GM12878 (cell line): ENCODE results near the gene GJA5. TPM values are rescaled to one million over a fixed set of nuclear protein-coding genes. Genes with fewer than 3 reads are reported as not detected.

Experiments used
- ATAC-seq: fragments of 200-7000 bp; cut with Tn5 transposase; 3 replicates; pipeline ENCODE4 v1.9.1; 2020; ENCODE audit warnings: mild to moderate bottlenecking, moderate library complexity
- BruUV-seq: library from RNA; stranded (reverse); fragments of 400-500 nt; replicated peaks from 2 replicates; lab custom pipeline; 2021; lab: Mats Ljungman, UMichigan
- CTCF ChIA-PET: fragments of 300-600 bp; sonication (Branson Sonifier 250); formaldehyde crosslinking; extraction: SDS; loops from one replicate; lab custom pipeline; 2021; ENCODE audit warnings: inconsistent platforms; lab: Yijun Ruan, JAX
- POLR2A ChIA-PET: fragments of 350-600 bp; formaldehyde crosslinking; extraction: SDS; loops from one replicate; lab custom pipeline; 2021; ENCODE audit warnings: inconsistent platforms; lab: Charles Lee
- RAD21 ChIA-PET: fragments of 300-600 bp; sonication (Branson Sonifier 250); formaldehyde crosslinking; loops from one replicate; lab custom pipeline; 2023; ENCODE audit warnings: antibody characterized with exemption; ENCODE audit not compliant: unreplicated experiment; lab: Charles Lee
- SMC1A ChIA-PET: fragments of 300-600 bp; sonication (Branson Sonifier 250); formaldehyde crosslinking; loops from one replicate; lab custom pipeline; 2023; ENCODE audit not compliant: unreplicated experiment, uncharacterized antibody; lab: Charles Lee
- DNase-seq: peaks from one replicate; pipeline ENCODE4 v3.0.0-alpha.2; 2011; ENCODE audit warnings: low read depth, low spot score
- FAIRE-seq: peaks from 3 replicates; lab custom pipeline; 2011; peaks lifted over from hg19 to GRCh38; lab: Jason Lieb, UNC
- H2AFZ ChIP-seq: 2 replicates; pipeline ENCODE4 v1.6.0; 2011; ENCODE audit warnings: low read depth, low read length, control low read depth; ENCODE audit not compliant: control insufficient read depth
- H3K27ac ChIP-seq: 2 replicates; pipeline ENCODE4 v1.5.1; 2011; ENCODE audit warnings: control low read depth; ENCODE audit not compliant: control insufficient read depth, insufficient read depth
- H3K27me3 ChIP-seq, 2 experiments: replicated peaks in 1 of 2; 2 replicates each; pipeline versions ENCODE4 v1.6.0 to v1.6.1; 2011; ENCODE audit warnings: low read length in 1 of 2; ENCODE audit not compliant: control insufficient read depth in 2 of 2, insufficient read depth in 2 of 2
- H3K36me3 ChIP-seq, 2 experiments: 2 replicates each; pipeline ENCODE4 v1.5.1; 2011; ENCODE audit warnings: low read length in 1 of 2; ENCODE audit not compliant: control insufficient read depth in 2 of 2, insufficient read depth in 2 of 2
- H3K4me1 ChIP-seq: 2 replicates; pipeline ENCODE4 v1.6.1; 2011; ENCODE audit warnings: mild to moderate bottlenecking, low read length, moderate library complexity, mixed read lengths; ENCODE audit not compliant: control insufficient read depth, insufficient read depth
- H3K4me2 ChIP-seq: 2 replicates; pipeline ENCODE4 v1.6.0; 2011; ENCODE audit warnings: control low read depth; ENCODE audit not compliant: control insufficient read depth, insufficient read depth
- H3K4me3 ChIP-seq: fragments of 200-600 bp; sonication (generic); 2 replicates; pipeline ENCODE4 v1.5.1; 2016
- H3K79me2 ChIP-seq: 2 replicates; pipeline ENCODE4 v1.6.0; 2011; ENCODE audit warnings: low read length; ENCODE audit not compliant: control insufficient read depth, insufficient read depth
- H3K9ac ChIP-seq: 2 replicates; pipeline ENCODE4 v1.8.0; 2011; ENCODE audit warnings: low read length, control low read depth, mixed read lengths; ENCODE audit not compliant: control insufficient read depth, insufficient read depth
- H3K9me3 ChIP-seq: replicated peaks from 3 replicates; pipeline ENCODE4 v1.5.1; 2011; ENCODE audit warnings: mild to moderate bottlenecking, low read length; ENCODE audit not compliant: control insufficient read depth, insufficient read depth
- H4K20me1 ChIP-seq: 2 replicates; pipeline ENCODE4 v1.6.0; 2011; ENCODE audit not compliant: control insufficient read depth, insufficient read depth
- CTCF ChIP-seq, 3 experiments: IDR thresholded peaks in 2 of 3; conservative IDR thresholded peaks in 1 of 3; 2 replicates each; pipeline ENCODE4 v1.5.1; 2011; ENCODE audit warnings: low read depth in 3 of 3, low read length in 3 of 3, mild to moderate bottlenecking in 3 of 3, control low read depth in 2 of 3, moderate library complexity in 2 of 3, inconsistent platforms in 1 of 3, mixed read lengths in 1 of 3; ENCODE audit not compliant: control insufficient read depth in 2 of 3, insufficient read depth in 1 of 3; ENCODE audit errors: extremely low read depth in 1 of 3
- IRF5 ChIP-seq: fragments of 450-650 bp; IDR thresholded peaks from 2 replicates; pipeline ENCODE4 v1.6.1; 2017; ENCODE audit warnings: borderline replicate concordance
- MTA2 ChIP-seq: fragments of 450-650 bp; IDR thresholded peaks from 2 replicates; pipeline ENCODE4 v1.6.1; 2016; ENCODE audit warnings: low read depth, mild to moderate bottlenecking, moderate library complexity
- SMAD1 ChIP-seq: fragments of 450-650 bp; IDR thresholded peaks from 2 replicates; pipeline ENCODE4 v1.6.1; 2018; ENCODE audit warnings: mild to moderate bottlenecking, low read depth; ENCODE audit not compliant: partially characterized antibody
- ZNF24 ChIP-seq: fragments of 450-650 bp; IDR thresholded peaks from 2 replicates; pipeline ENCODE4 v1.6.1; 2017; ENCODE audit warnings: antibody characterized with exemption, mild to moderate bottlenecking
- WGBS: methylation state at CpG from one replicate; pipeline ENCODE4 v1.1.6; 2016; ENCODE audit warnings: low lambda C conversion rate; ENCODE audit not compliant: insufficient replicate concordance, insufficient coverage; ENCODE audit errors: missing lambda C conversion rate; 5-methylcytosine and 5-hydroxymethylcytosine counted together
- in situ Hi-C: fragments of 300-500 bp; cut with MboI; formaldehyde crosslinking; loops from 9 replicates; pipeline ENCODE4 v1.14.3; 2018; ENCODE audit warnings: mixed read lengths
- intact Hi-C: fragments of 100-400 bp; cut with micrococcal nuclease; formaldehyde crosslinking; loops from one replicate; pipeline ENCODE4 v1.14.2; 2022; ENCODE audit not compliant: unreplicated experiment
- polyA plus RNA-seq, 11 experiments: library from polyadenylated mRNA; depleted of rRNA in 4 of 11; unstranded in 6 of 11; stranded (reverse) in 5 of 11; fragments of >200 nt; fragmentation: Nextera tagmentation in 4 of 11; fragmentation: Illumina TruSeq in 1 of 11; extraction: Ambion mirVana in 4 of 11; extraction: Trizol in 1 of 11; gene quantifications; 1 replicate in 1 of 11; 2 replicates in 10 of 11; pipeline versions ENCODE4 v1.2.1 to v1.2.3, GENCODE V29; 2011 to 2016; ENCODE audit warnings: inconsistent platforms in 2 of 11, missing spikeins in 2 of 11, low read depth in 1 of 11
- total RNA-seq, 4 experiments: library from RNA; depleted of rRNA in 3 of 4; stranded (reverse); fragments of >200 nt in 3 of 4; fragmentation: Illumina TruSeq in 1 of 4; extraction: Trizol in 1 of 4; gene quantifications; 2 replicates each; pipeline versions ENCODE4 v1.2.1 to v1.2.3, GENCODE V29; 2013 to 2021

GJA5 gene
- total and polyA plus RNA-seq, 10 of the 15 experiments (the other 5 are each of a cell fraction or from before 2014, with no cell fraction given), result not detected

GRCh38 chr1:147771226-147772125, 11.1 kb upstream of the GJA5 start (continued):
- TF ChIP-seq IRF5, result no peak
- TF ChIP-seq ZNF24, result no peak

- CTCF ChIA-PET, result no interaction called here
- H3K9ac ChIP-seq, result no peak overlapping the region
- no peaks in the 10 kb centered on the region for H3K9me3 ChIP-seq
- H3K4me2 ChIP-seq, result no peak overlapping the region
- in situ Hi-C loops (no loop called here), intact Hi-C loops (no loop called here)
- no peaks in the 10 kb centered on the region for H3K36me3 ChIP-seq
- H3K27ac ChIP-seq, result no peak overlapping the region
- ATAC-seq (no peak), FAIRE-seq (no peak), DNase-seq (no peak)
- H3K27me3 ChIP-seq, result peaks cover 6 to 11% of the 10 kb centered on the region in 2 experiments
- TF ChIP-seq CTCF (IDR thresholded peaks at IDR 0.05 in 2 of 3, conservative IDR thresholded peaks at IDR 0.05 in 1 of 3; ENCODE audit: control insufficient read depth in 2 of 3, extremely low read depth in 1 of 3, insufficient read depth in 1 of 3, low read depth in 3 of 3, low read length in 3 of 3) (no peak), MTA2 (no peak), SMAD1 (no peak)
- no peaks in the 10 kb centered on the region for H4K20me1 ChIP-seq
- no peaks in the 10 kb centered on the region for H3K79me2 ChIP-seq
- no peak overlapping the region for H2AFZ ChIP-seq
- BruUV-seq, result no TSS peak
- no peak overlapping the region for H3K4me3 ChIP-seq
- WGBS, result 46% methylated on average over 5 of the region's 5 CpGs
- POLR2A ChIA-PET, result no interaction called here
- RAD21 ChIA-PET, result no interaction called here
- SMC1A ChIA-PET, result no interaction called here
- no peaks in the 10 kb centered on the region for H3K4me1 ChIP-seq
Measured at GRCh38 chr1:147769106-147769505, 8.7 kb upstream of the GJA5 start.
